ENCODE results near the gene DPP8.

GRCh38 chr15:65402961-65403360, 114.5 kb downstream of the DPP8 start:
- TF ChIP-seq CTCF (IDR thresholded peaks at IDR 0.05): no peak
- no peak for TF ChIP-seq POLR2A (IDR thresholded peaks at IDR 0.05)
- TF ChIP-seq POLR2AphosphoS5 (IDR thresholded peaks at IDR 0.05): no peak

Data from prostate gland (tissue), 2 donors.